ENCODE measurements around the gene BARD1. TPM values are rescaled to one million over a fixed set of nuclear protein-coding genes. Genes with fewer than 3 reads are reported as not detected.

The BARD1 gene
- total RNA-seq, 4 donors from 2014 or later = 5.4 to 10.4 (median 7.7) TPM

GRCh38 chr2:214706986-214707385 lies 102.5 kb downstream of the BARD1 start:
- TF ChIP-seq CTCF (IDR thresholded peaks at IDR 0.05; ENCODE audit: low read depth) = no peak

- TF ChIP-seq CTCF (IDR thresholded peaks at IDR 0.05; ENCODE audit: low read depth) = no peak
These were observed 110.2 kb downstream of the BARD1 start for GRCh38 chr2:214699236-214699635.

GRCh38 chr2:214696681-214697080 lies 112.8 kb downstream of the BARD1 start:
- TF ChIP-seq CTCF (IDR thresholded peaks at IDR 0.05; ENCODE audit: low read depth) = no peak

- no peak for TF ChIP-seq CTCF (IDR thresholded peaks at IDR 0.05; ENCODE audit: low read depth)
These were observed 113.7 kb downstream of the BARD1 start for GRCh38 chr2:214695789-214696188.

GRCh38 chr2:214679736-214680135 lies 129.7 kb downstream of the BARD1 start:
- TF ChIP-seq CTCF (IDR thresholded peaks at IDR 0.05; ENCODE audit: low read depth) = no peak

- TF ChIP-seq CTCF (IDR thresholded peaks at IDR 0.05; ENCODE audit: low read depth) = no peak
These were observed 132.9 kb downstream of the BARD1 start for GRCh38 chr2:214676421-214677089.

Small RNA genes lying within 50 kb of the gene (small RNA-seq; reads per million reads assigned to genes)
- 0.49 reads per million for gene SNORA70I

All from subcutaneous adipose tissue (tissue), 4 donors.